Mesendoderm (in vitro differentiated cells): Measurements from ENCODE around the gene TMC1.
A peak's percentile ranks its signal among the peaks of the same experiment; 100 is the strongest.

Experiments used
- DNase-seq: peaks from one replicate; pipeline ENCODE4 v3.0.0; 2013
- H2AK5ac ChIP-seq: 2 replicates; pipeline ENCODE4 v1.6.1; 2013; ENCODE audit warnings: low read length, inconsistent platforms
- H2BK120ac ChIP-seq: 2 replicates; pipeline ENCODE4 v1.6.1; 2013; ENCODE audit warnings: low read depth, mild to moderate bottlenecking, low read length, moderate library complexity, mixed read lengths
- H2BK15ac ChIP-seq: replicated peaks from 2 replicates; pipeline ENCODE4 v1.6.1; 2013; ENCODE audit warnings: low read depth, mild to moderate bottlenecking, moderate library complexity
- H2BK5ac ChIP-seq: 2 replicates; pipeline ENCODE4 v1.6.1; 2013; ENCODE audit warnings: low read length, inconsistent platforms
- H3K18ac ChIP-seq: 2 replicates; pipeline ENCODE4 v1.6.1; 2013; ENCODE audit warnings: mild to moderate bottlenecking, low read length, mixed read lengths
- H3K23ac ChIP-seq: one replicate; pipeline ENCODE4 v1.6.1; 2013; ENCODE audit warnings: low read length
- H3K27ac ChIP-seq: 2 replicates; pipeline ENCODE4 v1.5.1; 2013; ENCODE audit warnings: low read depth, mild to moderate bottlenecking, inconsistent platforms, low read length, moderate library complexity
- H3K27me3 ChIP-seq: 2 replicates; pipeline ENCODE4 v1.6.1; 2013; ENCODE audit warnings: low read length, control low read depth, mild to moderate bottlenecking, inconsistent platforms; ENCODE audit not compliant: insufficient read depth, poor library complexity
- H3K36me3 ChIP-seq: 2 replicates; pipeline ENCODE4 v1.6.1; 2013; ENCODE audit warnings: low read length, inconsistent platforms; ENCODE audit not compliant: control insufficient read depth, insufficient read depth
- H3K4ac ChIP-seq: one replicate; pipeline ENCODE4 v1.6.1; 2013; ENCODE audit warnings: low read depth, mild to moderate bottlenecking, low read length, moderate library complexity
- H3K4me1 ChIP-seq: 2 replicates; pipeline ENCODE4 v1.6.1; 2013; ENCODE audit warnings: low read depth, low read length, inconsistent platforms; ENCODE audit not compliant: control insufficient read depth
- H3K4me2 ChIP-seq: 2 replicates; pipeline ENCODE4 v1.6.1; 2013; ENCODE audit warnings: low read length
- H3K4me3 ChIP-seq: 2 replicates; pipeline ENCODE4 v1.5.1; 2013; ENCODE audit warnings: mild to moderate bottlenecking, low read length
- H3K56ac ChIP-seq: one replicate; pipeline ENCODE4 v1.6.1; 2013; ENCODE audit warnings: low read length
- H3K79me1 ChIP-seq: 2 replicates; pipeline ENCODE4 v1.6.1; 2013; ENCODE audit warnings: low read length, inconsistent platforms
- H3K79me2 ChIP-seq: 2 replicates; pipeline ENCODE4 v1.6.1; 2013; ENCODE audit warnings: mild to moderate bottlenecking, low read length; ENCODE audit not compliant: control insufficient read depth, insufficient read depth
- H3K9ac ChIP-seq: 2 replicates; pipeline ENCODE4 v1.6.1; 2013; ENCODE audit warnings: low read length, inconsistent platforms
- H4K5ac ChIP-seq: one replicate; pipeline ENCODE4 v1.6.1; 2013; ENCODE audit warnings: low read length
- H4K8ac ChIP-seq: one replicate; pipeline ENCODE4 v1.6.1; 2013; ENCODE audit warnings: low read depth, mild to moderate bottlenecking, control low read depth, low read length, moderate library complexity
- WGBS: extraction: QIAGEN DNeasy Blood & Tissue Kit; methylation state at CpG from one replicate; pipeline ENCODE4 v1.1.7; 2013; ENCODE audit warnings: low lambda C conversion rate, missing lambda C conversion rate; ENCODE audit not compliant: insufficient coverage; ENCODE audit errors: extremely low coverage; 5-methylcytosine and 5-hydroxymethylcytosine counted together

TMC1 gene

DNA sequence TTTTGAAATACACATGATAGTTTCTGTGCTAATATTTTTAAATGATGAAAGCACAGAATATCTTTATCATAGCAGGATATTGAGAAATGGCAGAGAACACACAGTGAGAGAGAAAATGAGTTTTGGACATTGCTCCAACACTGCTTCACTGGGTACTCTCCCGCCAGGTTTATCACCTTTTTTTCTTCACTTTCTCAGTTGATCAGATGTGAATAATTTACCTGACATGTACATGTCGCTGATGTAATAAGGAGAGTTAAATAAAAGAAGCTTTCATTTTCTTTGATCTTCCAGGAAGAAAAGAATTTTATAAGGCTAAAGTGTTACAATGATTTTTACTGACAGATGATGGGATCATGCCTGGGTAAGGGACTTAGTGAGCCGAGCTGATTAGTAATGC is 297.0 kb downstream of the TMC1 start:
- H3K9ac ChIP-seq = no peak overlapping the region
- H4K8ac ChIP-seq = no peak overlapping the region
- no peaks in the 10 kb centered on the region for H3K79me2 ChIP-seq
- H2BK120ac ChIP-seq = no peak overlapping the region
- no peak overlapping the region for H4K5ac ChIP-seq
- WGBS = no CpG with 5 or more reads among the region's 3 CpGs
- H3K4me3 ChIP-seq = no peak overlapping the region
- H3K23ac ChIP-seq = no peak overlapping the region
- no peak overlapping the region for H2BK5ac ChIP-seq
- no peak overlapping the region for H3K56ac ChIP-seq
- H3K4me2 ChIP-seq = no peak overlapping the region
- H3K4me1 ChIP-seq = no peaks in the 10 kb centered on the region
- DNase-seq = no peak
- no peak overlapping the region for H3K27ac ChIP-seq
- H3K36me3 ChIP-seq = no peaks in the 10 kb centered on the region
- no peaks in the 10 kb centered on the region for H3K27me3 ChIP-seq
- no peaks in the 10 kb centered on the region for H3K79me1 ChIP-seq
- H3K18ac ChIP-seq = no peak overlapping the region
- no peak overlapping the region for H2AK5ac ChIP-seq
- no peak overlapping the region for H3K4ac ChIP-seq
- H2BK15ac ChIP-seq = no peak overlapping the region

DNA sequence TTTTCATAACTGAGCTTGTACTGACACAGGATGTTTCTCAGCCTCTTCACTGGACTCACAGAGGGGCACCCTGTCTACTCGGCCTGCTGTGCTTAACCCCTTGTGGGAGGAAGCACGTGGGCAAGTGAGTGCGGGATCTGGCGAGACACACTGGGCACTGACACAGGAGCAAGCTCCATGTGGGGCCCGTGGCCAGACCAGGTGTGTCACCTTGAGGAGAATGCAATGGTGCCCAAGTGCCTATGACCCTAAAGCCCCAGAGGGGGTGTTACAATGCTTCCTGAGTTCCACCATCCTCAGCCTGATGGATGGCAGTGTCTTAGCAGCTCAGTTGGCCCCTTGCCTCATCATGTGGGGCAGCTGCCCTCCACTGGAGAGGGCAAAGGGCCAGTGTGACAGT is 302.6 kb downstream of the TMC1 start:
- Histone ChIP-seq H3K56ac (no peak overlapping the region), H3K9ac (no peak overlapping the region), H2BK5ac (no peak overlapping the region), H3K36me3 (no peaks in the 10 kb centered on the region), H3K18ac (no peak overlapping the region), H3K4me1 (no peaks in the 10 kb centered on the region), H4K5ac (no peak overlapping the region), H2AK5ac (no peak overlapping the region), H3K4ac (no peak overlapping the region), H4K8ac (no peak overlapping the region), H3K23ac (no peak overlapping the region), H3K79me1 (no peaks in the 10 kb centered on the region), H3K27ac (no peak overlapping the region), H3K4me3 (no peak overlapping the region), H2BK15ac (no peak overlapping the region), H2BK120ac (no peak overlapping the region), H3K79me2 (no peaks in the 10 kb centered on the region), H3K27me3 (no peaks in the 10 kb centered on the region), H3K4me2 (no peak overlapping the region)
- no peak for DNase-seq
- WGBS = no CpG with 5 or more reads among the region's 5 CpGs

DNA sequence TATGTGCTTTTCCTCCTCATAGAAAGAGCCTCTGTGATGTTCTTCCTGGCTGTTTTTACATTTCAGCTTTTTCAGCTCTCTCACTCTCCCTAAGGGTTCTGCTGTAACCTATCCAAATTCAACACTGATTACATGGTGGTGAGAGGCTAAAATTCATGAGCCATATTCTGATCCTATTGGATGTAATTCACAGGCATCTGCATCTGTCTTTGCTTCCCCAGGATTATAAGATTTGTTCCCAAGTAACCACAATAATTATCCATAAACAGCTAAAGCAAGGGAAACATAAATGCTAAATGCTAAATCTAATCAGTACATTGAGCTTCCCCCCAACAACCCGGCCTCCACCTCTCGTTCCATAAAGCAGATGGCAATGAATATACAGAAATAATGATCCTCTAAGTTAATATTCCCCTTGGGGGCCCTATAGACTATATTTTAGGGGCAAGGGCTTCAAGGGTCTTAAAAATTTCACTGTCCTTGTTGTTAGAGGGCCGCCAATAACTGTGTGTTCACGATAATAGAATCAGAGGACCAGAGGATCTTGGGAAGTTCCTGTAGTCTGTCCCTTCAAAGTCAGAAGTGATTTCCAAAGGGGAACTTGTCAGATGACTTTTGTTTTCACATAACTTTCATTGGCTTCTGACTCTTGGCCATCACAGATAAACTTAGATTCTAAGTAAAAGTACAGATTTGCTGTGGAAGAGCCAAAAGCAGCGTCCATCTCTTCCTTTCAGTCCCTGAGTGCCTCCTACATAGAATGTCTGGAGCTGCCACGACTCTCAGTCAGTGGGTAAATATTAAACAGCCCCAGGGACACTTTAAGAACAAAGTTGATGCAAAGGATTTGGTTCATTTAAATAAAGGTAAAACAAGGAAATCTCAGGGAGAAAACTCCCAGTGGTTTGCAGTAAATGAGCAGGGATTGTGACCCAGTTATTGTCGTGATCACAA is 305.9 kb downstream of the TMC1 start:
- no peak overlapping the region for H3K27ac ChIP-seq
- WGBS = no CpG with 5 or more reads among the region's 7 CpGs

GRCh38 chr9:72827950-72828731 is 306.7 kb downstream of the TMC1 start:
- H4K5ac ChIP-seq = no peak overlapping the region
- H3K79me1 ChIP-seq = no peaks in the 10 kb centered on the region
- no peak overlapping the region for H2AK5ac ChIP-seq
- no peak overlapping the region for H2BK15ac ChIP-seq
- no peak overlapping the region for H4K8ac ChIP-seq
- H3K9ac ChIP-seq = no peak overlapping the region
- WGBS = no CpG with 5 or more reads among the region's 2 CpGs
- no peak overlapping the region for H3K4ac ChIP-seq
- no peak overlapping the region for H3K23ac ChIP-seq
- no peak overlapping the region for H2BK5ac ChIP-seq
- no peaks in the 10 kb centered on the region for H3K36me3 ChIP-seq
- H3K4me2 ChIP-seq = no peak overlapping the region
- no peak overlapping the region for H2BK120ac ChIP-seq
- H3K79me2 ChIP-seq = no peaks in the 10 kb centered on the region
- DNase-seq = peak; percentile 40
- no peak overlapping the region for H3K56ac ChIP-seq
- H3K27ac ChIP-seq = no peak overlapping the region
- H3K4me1 ChIP-seq = no peaks in the 10 kb centered on the region
- no peak overlapping the region for H3K4me3 ChIP-seq
- no peaks in the 10 kb centered on the region for H3K27me3 ChIP-seq
- no peak overlapping the region for H3K18ac ChIP-seq

More for the DNA sequence above, 305.9 kb downstream of the TMC1 start:
- Histone ChIP-seq H3K18ac (no peak overlapping the region), H3K4me1 (no peaks in the 10 kb centered on the region), H3K79me2 (no peaks in the 10 kb centered on the region), H2BK5ac (no peak overlapping the region), H3K4ac (no peak overlapping the region), H3K56ac (no peak overlapping the region), H4K5ac (no peak overlapping the region), H2AK5ac (no peak overlapping the region), H2BK15ac (no peak overlapping the region), H3K79me1 (no peaks in the 10 kb centered on the region), H3K23ac (no peak overlapping the region), H3K4me2 (no peak overlapping the region), H3K36me3 (no peaks in the 10 kb centered on the region), H2BK120ac (no peak overlapping the region), H4K8ac (no peak overlapping the region), H3K9ac (no peak overlapping the region), H3K4me3 (no peak overlapping the region), H3K27me3 (no peaks in the 10 kb centered on the region)
- DNase-seq = no peak

DNA sequence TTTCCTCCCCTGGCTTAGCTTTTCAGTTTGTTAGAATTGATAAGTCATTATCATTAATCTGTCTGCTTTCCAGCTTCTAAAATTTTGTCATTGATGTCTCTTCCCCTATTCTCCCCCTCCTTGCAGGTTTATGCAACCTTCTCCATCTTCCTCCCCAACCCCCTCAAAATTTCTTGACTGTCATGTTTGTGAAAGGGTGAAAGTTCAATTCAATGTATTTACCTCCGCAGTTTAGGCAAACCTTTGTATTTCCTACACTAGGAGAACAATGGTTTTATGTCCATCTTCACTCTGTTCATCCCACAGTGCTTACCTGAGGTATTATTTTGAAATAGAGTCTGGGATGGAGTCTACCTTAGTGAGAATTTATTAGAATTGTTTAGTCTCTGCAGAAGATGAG is 313.6 kb downstream of the TMC1 start:
- no peak overlapping the region for H2BK120ac ChIP-seq
- no peak overlapping the region for H3K23ac ChIP-seq
- H3K4me3 ChIP-seq = no peak overlapping the region
- no peak overlapping the region for H4K5ac ChIP-seq
- no peak for DNase-seq
- no peak overlapping the region for H2BK5ac ChIP-seq
- no peak overlapping the region for H4K8ac ChIP-seq
- H3K79me1 ChIP-seq = no peaks in the 10 kb centered on the region
- no peak overlapping the region for H3K4me2 ChIP-seq
- no peak overlapping the region for H3K56ac ChIP-seq
- no peaks in the 10 kb centered on the region for H3K36me3 ChIP-seq
- H3K18ac ChIP-seq = no peak overlapping the region
- WGBS = no CpG with 5 or more reads among the region's 1 CpG
- H2BK15ac ChIP-seq = no peak overlapping the region
- no peak overlapping the region for H2AK5ac ChIP-seq
- no peak overlapping the region for H3K27ac ChIP-seq
- no peaks in the 10 kb centered on the region for H3K27me3 ChIP-seq
- no peaks in the 10 kb centered on the region for H3K4me1 ChIP-seq
- H3K4ac ChIP-seq = no peak overlapping the region
- H3K9ac ChIP-seq = no peak overlapping the region
- no peaks in the 10 kb centered on the region for H3K79me2 ChIP-seq
